ENCODE data around the gene ATAD5.

GRCh38 chr17:30827082-30827481 lies 4.7 kb upstream of the ATAD5 start:
- TF ChIP-seq CTCF (IDR thresholded peaks at IDR 0.05; ENCODE audit: insufficient read depth, low read length, poor library complexity, severe bottlenecking): no peak
- no peak for TF ChIP-seq EZH2phosphoT487 (conservative IDR thresholded peaks at IDR 0.05; ENCODE audit: low read length)
